HUES64 (cell line): Measurements from ENCODE around the gene OSGEP.
"Not testable (repeated sequence)": the region's sequence is repeated elsewhere in the genome, so short reads cannot be mapped to it uniquely, and the experiment has no call there.

Experiments used
- H3K27ac ChIP-seq: 2 replicates; pipeline ENCODE4 v1.7.0; 2013; ENCODE audit warnings: low read depth, low read length, inconsistent platforms
- H3K27me3 ChIP-seq: 2 replicates; pipeline ENCODE4 v1.6.1; 2013; ENCODE audit warnings: mild to moderate bottlenecking, low read length; ENCODE audit not compliant: insufficient read depth
- H3K36me3 ChIP-seq: 2 replicates; pipeline ENCODE4 v1.6.1; 2013; ENCODE audit warnings: mild to moderate bottlenecking, low read length; ENCODE audit not compliant: insufficient read depth
- H3K4me1 ChIP-seq: 2 replicates; pipeline ENCODE4 v1.6.1; 2013; ENCODE audit warnings: mild to moderate bottlenecking, low read length, moderate library complexity; ENCODE audit not compliant: insufficient read depth
- H3K4me3 ChIP-seq: 2 replicates; pipeline ENCODE4 v1.5.1; 2013; ENCODE audit warnings: mild to moderate bottlenecking, low read length, moderate library complexity
- H3K9ac ChIP-seq: 2 replicates; pipeline ENCODE4 v1.6.1; 2013; ENCODE audit warnings: mild to moderate bottlenecking, low read depth, low read length
- H3K9me3 ChIP-seq: 2 replicates; pipeline ENCODE4 v1.6.1; 2013; ENCODE audit warnings: low read depth, low read length; ENCODE audit not compliant: insufficient read depth
- WGBS: fragments of 150-250, 120-280 bp; methylation state at CpG from one replicate; pipeline ENCODE4 v1.1.7; 2013; ENCODE audit warnings: missing lambda C conversion rate; 5-methylcytosine and 5-hydroxymethylcytosine counted together

OSGEP gene

GRCh38 chr14:20469890-20470602 is 15.4 kb upstream of the OSGEP start:
- peaks cover 36% of the 10 kb centered on the region for H3K36me3 ChIP-seq
- no peak overlapping the region for H3K27ac ChIP-seq
- H3K4me3 ChIP-seq = peak overlapping the region; percentile 80
- H3K4me1 ChIP-seq = peaks cover 5% of the 10 kb centered on the region; the same call in 1 of the 2 replicates
- H3K27me3 ChIP-seq = no peaks in the 10 kb centered on the region
- H3K9ac ChIP-seq = peak overlapping the region; percentile 83
- H3K9me3 ChIP-seq = no peaks in the 10 kb centered on the region
- 1% methylated on average over 12 of the region's 12 CpGs for WGBS

- Histone ChIP-seq H3K36me3 (peaks cover 29% of the 10 kb centered on the region), H3K27me3 (no peaks in the 10 kb centered on the region), H3K4me1 (peaks cover 5% of the 10 kb centered on the region; the same call in 1 of the 2 replicates), H3K4me3 (peak within 1 kb of the TSS; percentile 80), H3K9me3 (no peaks in the 10 kb centered on the region), H3K27ac (no peak within 1 kb of the TSS; the same call in 1 of the 2 replicates), H3K9ac (peak within 1 kb of the TSS; percentile 83)
- WGBS = 2% methylated on average over 38 of the region's 40 CpGs
These were observed 14.8 kb upstream of the OSGEP start, which contains the start of gene PNP for GRCh38 chr14:20469242-20469889. Gene PNP, plus strand, starts transcription at chr14:20469406. Its CDS starts 119 bp downstream, at chr14:20469525.

DNA sequence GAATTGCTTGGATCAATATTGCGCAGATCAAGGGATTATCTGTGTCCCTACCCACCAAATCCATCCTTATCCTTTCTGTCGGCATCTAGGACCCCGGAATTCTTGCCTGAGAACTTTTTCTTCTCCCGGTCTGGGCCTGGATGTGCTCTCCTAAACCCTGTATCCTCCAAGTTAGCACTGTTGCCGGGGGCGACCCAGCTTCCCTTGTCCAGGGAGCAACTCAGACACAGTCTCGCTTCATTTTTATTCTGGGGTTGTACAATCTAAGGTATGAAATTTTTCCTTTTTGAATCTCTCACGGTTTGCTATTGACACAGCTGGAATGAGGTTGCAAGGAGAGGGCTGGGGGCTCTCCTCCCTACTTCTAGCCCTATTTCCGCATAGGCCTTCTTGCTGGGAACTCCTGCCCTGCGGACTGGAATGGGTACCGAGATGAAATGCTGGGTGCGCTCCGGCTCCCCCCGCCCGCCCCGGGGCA is 14.2 kb upstream of the OSGEP start:
- WGBS = 35% methylated on average over 16 of the region's 16 CpGs
- H3K27me3 ChIP-seq = no peaks in the 10 kb centered on the region
- H3K9ac ChIP-seq = peak overlapping the region; percentile 83; the same call in 1 of the 2 replicates
- H3K27ac ChIP-seq = no peak overlapping the region
- no peaks in the 10 kb centered on the region for H3K9me3 ChIP-seq
- H3K36me3 ChIP-seq = peaks cover 24% of the 10 kb centered on the region
- peak overlapping the region; percentile 80 for H3K4me3 ChIP-seq
- peaks cover 5% of the 10 kb centered on the region; the same call in 1 of the 2 replicates for H3K4me1 ChIP-seq

DNA sequence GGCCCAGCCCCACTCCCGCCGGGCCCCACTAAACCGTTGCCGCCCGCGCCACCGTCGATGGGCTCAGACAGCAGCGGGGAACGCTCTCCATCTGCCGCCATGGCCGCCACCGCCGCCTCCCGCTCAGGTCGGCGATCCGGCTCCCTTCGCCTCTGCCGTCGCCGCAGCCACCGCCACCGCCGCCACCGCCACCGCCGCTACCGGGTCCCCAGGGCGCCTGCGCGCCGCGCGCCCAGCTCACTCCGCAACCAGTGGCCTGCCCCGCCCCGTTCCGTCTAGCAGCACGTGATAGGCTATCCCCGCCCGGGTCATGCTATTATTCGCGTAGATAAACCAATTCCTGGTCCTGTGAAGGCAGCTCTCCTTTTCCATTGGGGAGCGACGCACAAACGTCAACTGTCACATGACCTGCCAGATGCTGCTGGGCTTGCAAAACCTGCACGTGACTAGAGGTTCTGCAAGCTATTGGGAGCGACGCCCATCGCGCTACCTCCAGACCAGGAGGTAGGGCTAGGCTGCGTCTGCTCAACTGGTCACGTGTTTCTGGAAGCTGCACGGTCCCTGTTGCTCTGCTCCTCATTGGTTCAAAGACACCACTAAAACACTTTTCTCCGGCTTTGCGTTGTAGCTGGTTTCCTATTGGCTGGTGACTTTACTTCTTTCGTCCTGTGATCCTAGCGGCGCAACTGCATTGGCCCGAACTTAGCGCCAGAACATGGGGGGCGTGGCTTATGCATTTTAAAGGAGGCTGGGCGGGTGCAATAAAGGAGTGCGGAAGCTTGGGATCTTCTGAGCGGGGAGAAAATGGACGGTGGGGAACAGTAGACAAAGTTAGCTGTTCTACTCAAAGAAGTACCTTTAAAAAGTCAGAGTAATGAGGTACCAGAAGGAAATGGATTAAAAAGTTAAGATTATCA is 6.9 kb upstream of the OSGEP start, which contains the start of gene PIP4P1:
TSS of gene PIP4P1 (minus strand) at position 210 of the 917 bp plus-strand sequence. CDS start at position 101, 109 bp downstream.
- Histone ChIP-seq H3K4me1 (peaks cover 11% of the 10 kb centered on the region; the same call in 1 of the 2 replicates), H3K27me3 (no peaks in the 10 kb centered on the region), H3K9ac (peak within 1 kb of the TSS; percentile 74), H3K27ac (peak within 1 kb of the TSS; percentile 96), H3K4me3 (peak within 1 kb of the TSS; percentile 71), H3K9me3 (no peaks in the 10 kb centered on the region), H3K36me3 (peaks cover 41% of the 10 kb centered on the region)
- under 1% methylated on average over 67 of the region's 67 CpGs for WGBS

DNA sequence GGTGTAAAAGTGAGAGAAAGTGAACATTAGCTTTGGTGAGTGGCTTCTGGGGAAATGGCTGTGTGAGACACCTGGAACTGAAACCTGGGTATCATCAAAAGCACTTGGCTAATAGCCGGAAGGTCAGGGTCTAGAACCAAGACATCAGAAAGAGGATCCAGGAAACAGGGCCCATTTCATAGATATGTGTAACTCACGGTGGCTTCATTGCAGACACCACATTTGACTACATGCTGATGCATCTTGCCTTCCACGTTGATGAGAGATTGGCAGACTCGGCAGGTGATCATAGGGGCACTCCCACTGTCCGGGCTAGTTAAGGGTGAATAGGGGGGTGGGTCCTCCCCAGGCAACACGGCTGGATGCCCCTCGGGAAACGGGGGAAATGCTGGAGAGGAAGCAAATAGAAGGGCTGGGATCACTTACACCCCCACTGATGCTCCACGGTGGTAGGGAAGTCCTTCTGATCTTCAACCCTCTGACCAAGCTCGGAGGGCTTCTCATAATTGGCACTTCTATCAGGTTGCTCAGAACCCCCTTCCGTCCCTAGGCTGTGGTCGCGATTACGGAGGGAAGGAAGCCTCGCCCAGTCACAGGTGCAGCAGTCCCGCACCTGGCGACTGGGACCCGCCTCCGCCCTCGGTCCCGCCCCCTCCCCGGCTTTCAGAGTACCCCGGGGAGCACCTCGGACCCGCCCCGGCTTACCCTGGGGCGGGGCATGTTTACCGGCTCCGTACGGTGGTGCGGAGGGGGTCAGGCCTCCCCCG is 6.0 kb upstream of the OSGEP start:
- peak overlapping the region; percentile 74 for H3K9ac ChIP-seq
- H3K27me3 ChIP-seq = no peaks in the 10 kb centered on the region
- H3K36me3 ChIP-seq = peaks cover 47% of the 10 kb centered on the region
- WGBS = 8% methylated on average over 32 of the region's 32 CpGs
- peak overlapping the region; percentile 96 for H3K27ac ChIP-seq
- H3K4me3 ChIP-seq = peak overlapping the region; percentile 71
- H3K4me1 ChIP-seq = peaks cover 15% of the 10 kb centered on the region; the same call in 1 of the 2 replicates
- H3K9me3 ChIP-seq = no peaks in the 10 kb centered on the region

DNA sequence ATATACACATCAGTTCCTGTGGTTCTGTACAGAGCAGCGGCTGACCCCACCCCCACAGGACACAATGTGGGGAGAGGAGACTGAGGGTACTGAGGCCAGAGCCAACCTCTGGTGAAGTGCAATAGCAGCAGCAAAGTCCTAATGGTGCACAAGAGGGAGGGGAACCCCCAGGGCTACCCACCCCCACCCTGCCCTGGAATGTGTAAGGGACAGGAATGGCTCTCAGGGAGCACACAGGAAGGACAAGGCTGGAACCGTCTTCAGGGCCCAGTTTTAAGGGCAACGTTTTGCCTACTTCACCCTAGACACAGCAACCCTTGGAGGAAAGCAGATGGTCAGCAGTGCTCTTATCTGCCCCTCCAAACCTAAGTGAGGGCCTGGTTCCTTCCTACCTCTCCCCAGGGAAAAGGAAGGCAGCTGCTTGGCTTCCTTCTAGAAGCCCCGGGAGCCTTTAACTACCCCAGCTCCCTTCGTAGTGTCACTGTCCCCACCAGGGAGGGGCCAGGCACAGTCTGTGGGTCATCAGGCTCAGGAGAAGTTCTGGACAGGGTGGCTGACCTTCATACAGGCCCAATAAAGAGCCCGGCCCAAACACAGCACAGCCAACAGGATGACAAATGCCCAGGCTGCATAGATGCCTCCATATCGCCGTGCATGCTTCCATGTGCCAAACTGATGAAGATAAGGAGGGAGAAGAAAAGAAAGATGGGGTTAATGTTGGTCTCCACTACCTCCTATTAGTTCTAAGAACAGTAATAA is 3.6 kb upstream of the OSGEP start:
- H3K4me1 ChIP-seq = peaks cover 15% of the 10 kb centered on the region; the same call in 1 of the 2 replicates
- peak overlapping the region; percentile 60 for H3K27ac ChIP-seq
- H3K27me3 ChIP-seq = no peaks in the 10 kb centered on the region
- H3K4me3 ChIP-seq = 0 out of 2 replicates have a peak overlapping the region, but pooled peaks have one; percentile 4
- WGBS = 89% methylated on average over 7 of the region's 8 CpGs
- no peaks in the 10 kb centered on the region for H3K9me3 ChIP-seq
- H3K36me3 ChIP-seq = peaks cover 47% of the 10 kb centered on the region
- H3K9ac ChIP-seq = no peak overlapping the region

DNA sequence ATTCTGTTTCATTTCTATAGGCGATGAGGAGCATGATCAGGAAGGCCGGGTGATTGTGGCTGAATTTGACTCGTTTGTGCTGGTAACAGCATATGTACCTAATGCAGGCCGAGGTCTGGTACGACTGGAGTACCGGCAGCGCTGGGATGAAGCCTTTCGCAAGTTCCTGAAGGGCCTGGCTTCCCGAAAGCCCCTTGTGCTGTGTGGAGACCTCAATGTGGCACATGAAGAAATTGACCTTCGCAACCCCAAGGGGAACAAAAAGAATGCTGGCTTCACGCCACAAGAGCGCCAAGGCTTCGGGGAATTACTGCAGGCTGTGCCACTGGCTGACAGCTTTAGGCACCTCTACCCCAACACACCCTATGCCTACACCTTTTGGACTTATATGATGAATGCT is 2.4 kb upstream of the OSGEP start:
- no peak overlapping the region for H3K27ac ChIP-seq
- peak overlapping the region; percentile 90 for H3K4me3 ChIP-seq
- H3K4me1 ChIP-seq = peaks cover 15% of the 10 kb centered on the region; the same call in 1 of the 2 replicates
- WGBS = 94% methylated on average over 13 of the region's 13 CpGs
- no peaks in the 10 kb centered on the region for H3K9me3 ChIP-seq
- H3K9ac ChIP-seq = peak overlapping the region; percentile 99; the same call in 1 of the 2 replicates
- H3K36me3 ChIP-seq = peaks cover 57% of the 10 kb centered on the region
- H3K27me3 ChIP-seq = no peaks in the 10 kb centered on the region

- Histone ChIP-seq H3K9ac (peak overlapping the region; percentile 99), H3K27me3 (no peaks in the 10 kb centered on the region), H3K9me3 (no peaks in the 10 kb centered on the region), H3K4me1 (peaks cover 15% of the 10 kb centered on the region; the same call in 1 of the 2 replicates), H3K27ac (peak overlapping the region; percentile 98), H3K4me3 (peak overlapping the region; percentile 90), H3K36me3 (peaks cover 71% of the 10 kb centered on the region)
- WGBS = 2% methylated on average over 39 of the region's 39 CpGs
These were observed 1.0 kb upstream of the OSGEP start for GRCh38 chr14:20455355-20456300.

DNA sequence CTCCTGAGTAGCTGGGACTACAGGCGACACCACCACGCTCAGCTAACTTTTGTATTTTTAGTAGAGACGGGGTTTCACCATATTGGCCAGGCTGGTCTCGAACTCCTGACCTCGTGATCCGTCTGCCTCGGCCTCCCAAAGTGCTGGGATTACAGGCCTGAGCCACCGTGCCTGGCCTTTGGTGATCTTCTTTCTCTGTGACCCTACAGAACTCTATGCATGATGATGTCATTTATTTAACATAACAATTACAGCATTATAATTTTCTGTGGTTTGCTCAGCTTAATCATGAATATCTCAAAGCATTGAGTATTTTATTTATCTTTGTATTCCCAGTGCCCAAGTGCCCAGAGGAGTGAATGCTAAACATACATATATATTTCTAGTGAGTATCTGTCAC is 1.8 kb downstream of the OSGEP start:
- not testable (repeated sequence) for H3K27me3 ChIP-seq, H3K9me3 ChIP-seq, H3K9ac ChIP-seq, H3K27ac ChIP-seq, H3K4me1 ChIP-seq, H3K4me3 ChIP-seq
- H3K36me3 ChIP-seq = peaks cover 71% of the 10 kb centered on the region
- WGBS = 89% methylated on average over 8 of the region's 8 CpGs
